GM12891 (cell line): ENCODE measurements around the gene DENND4B.

Experiments used
- POLR2A ChIP-seq: IDR thresholded peaks from 2 replicates; pipeline ENCODE4 v1.6.1; 2011; ENCODE audit warnings: low read depth, low read length, control low read depth
- POLR2AphosphoS5 ChIP-seq: IDR thresholded peaks from 2 replicates; pipeline ENCODE4 v1.6.1; 2011; ENCODE audit warnings: low read depth, low read length, control low read depth
- TAF1 ChIP-seq: IDR thresholded peaks from 2 replicates; pipeline ENCODE4 v1.6.1; 2011; ENCODE audit warnings: low read depth, low read length, control low read depth

GRCh38 chr1:153967107-153967999, 20.8 kb upstream of the DENND4B start, which contains the start of gene CREB3L4:
- TF ChIP-seq POLR2AphosphoS5 (peak; percentile 84), POLR2A (peak; percentile 71; the same call in 1 of the 2 replicates), TAF1 (peak; percentile 58)
